ENCODE data around the gene GPR183. TPM values are rescaled to one million over a fixed set of nuclear protein-coding genes. Genes with fewer than 3 reads are reported as not detected.

Gene GPR183
- total RNA-seq, 1 donor from 2014 or later, result 0.71 TPM

DNA sequence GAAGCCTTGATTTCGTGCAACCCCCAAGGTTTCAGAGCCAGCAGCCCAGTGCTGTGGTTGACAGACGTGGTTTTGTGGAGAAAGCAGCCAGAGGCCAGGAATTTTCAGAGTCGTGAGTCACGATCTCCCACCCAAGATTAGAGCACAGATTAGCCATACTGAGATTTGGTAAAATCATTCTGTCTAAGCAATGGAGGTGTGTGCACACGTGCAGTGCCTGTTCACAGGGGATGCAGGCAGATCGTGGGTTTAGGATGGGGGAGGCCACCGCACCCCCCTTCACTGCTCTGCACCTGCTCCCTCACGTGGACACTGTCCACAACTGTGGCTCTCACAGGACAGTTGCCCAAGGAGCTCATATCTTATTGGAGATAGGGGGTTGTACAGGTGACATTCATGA is 46.6 kb upstream of the GPR183 start:
- DNase-seq (ENCODE audit: low read depth), result no peak
- TF ChIP-seq, protein P1, sequence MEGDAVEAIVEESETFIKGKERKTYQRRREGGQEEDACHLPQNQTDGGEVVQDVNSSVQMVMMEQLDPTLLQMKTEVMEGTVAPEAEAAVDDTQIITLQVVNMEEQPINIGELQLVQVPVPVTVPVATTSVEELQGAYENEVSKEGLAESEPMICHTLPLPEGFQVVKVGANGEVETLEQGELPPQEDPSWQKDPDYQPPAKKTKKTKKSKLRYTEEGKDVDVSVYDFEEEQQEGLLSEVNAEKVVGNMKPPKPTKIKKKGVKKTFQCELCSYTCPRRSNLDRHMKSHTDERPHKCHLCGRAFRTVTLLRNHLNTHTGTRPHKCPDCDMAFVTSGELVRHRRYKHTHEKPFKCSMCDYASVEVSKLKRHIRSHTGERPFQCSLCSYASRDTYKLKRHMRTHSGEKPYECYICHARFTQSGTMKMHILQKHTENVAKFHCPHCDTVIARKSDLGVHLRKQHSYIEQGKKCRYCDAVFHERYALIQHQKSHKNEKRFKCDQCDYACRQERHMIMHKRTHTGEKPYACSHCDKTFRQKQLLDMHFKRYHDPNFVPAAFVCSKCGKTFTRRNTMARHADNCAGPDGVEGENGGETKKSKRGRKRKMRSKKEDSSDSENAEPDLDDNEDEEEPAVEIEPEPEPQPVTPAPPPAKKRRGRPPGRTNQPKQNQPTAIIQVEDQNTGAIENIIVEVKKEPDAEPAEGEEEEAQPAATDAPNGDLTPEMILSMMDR (IDR thresholded peaks at IDR 0.05; ENCODE audit: insufficient read depth, low read length, poor library complexity, severe bottlenecking), result no peak
- no peaks in the 10 kb centered on the region for H3K36me3 ChIP-seq (ENCODE audit: control insufficient read depth, insufficient read depth, low read length)
- no peak overlapping the region for H3K4me3 ChIP-seq (ENCODE audit: low read depth, low read length)
- H3K27me3 ChIP-seq (ENCODE audit: control insufficient read depth, insufficient read depth, low read length), result no peaks in the 10 kb centered on the region

DNA sequence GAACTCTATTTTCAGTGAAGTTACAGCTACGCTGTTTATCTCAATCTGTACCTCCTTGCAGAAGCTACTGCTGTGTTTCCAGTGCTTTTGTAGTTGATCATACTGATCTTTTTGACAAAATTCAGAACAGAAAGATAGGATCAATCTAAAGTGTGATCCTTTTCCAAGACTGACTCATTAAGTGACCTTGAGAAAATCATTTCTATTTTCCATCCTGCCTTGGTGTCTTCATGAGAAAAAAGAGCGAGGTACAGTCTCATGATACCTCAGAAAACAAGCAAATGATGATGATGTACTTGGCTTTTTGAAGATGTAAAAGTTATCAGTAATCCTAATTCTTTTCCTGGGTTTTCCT is 46.0 kb upstream of the GPR183 start:
- no peaks in the 10 kb centered on the region for H3K36me3 ChIP-seq (ENCODE audit: control insufficient read depth, insufficient read depth, low read length)
- H3K4me3 ChIP-seq (ENCODE audit: low read depth, low read length), result no peak overlapping the region
- H3K27me3 ChIP-seq (ENCODE audit: control insufficient read depth, insufficient read depth, low read length), result no peaks in the 10 kb centered on the region
- DNase-seq (ENCODE audit: low read depth), result no peak
- TF ChIP-seq, protein P1 (IDR thresholded peaks at IDR 0.05; ENCODE audit: insufficient read depth, low read length, poor library complexity, severe bottlenecking), result no peak

DNA sequence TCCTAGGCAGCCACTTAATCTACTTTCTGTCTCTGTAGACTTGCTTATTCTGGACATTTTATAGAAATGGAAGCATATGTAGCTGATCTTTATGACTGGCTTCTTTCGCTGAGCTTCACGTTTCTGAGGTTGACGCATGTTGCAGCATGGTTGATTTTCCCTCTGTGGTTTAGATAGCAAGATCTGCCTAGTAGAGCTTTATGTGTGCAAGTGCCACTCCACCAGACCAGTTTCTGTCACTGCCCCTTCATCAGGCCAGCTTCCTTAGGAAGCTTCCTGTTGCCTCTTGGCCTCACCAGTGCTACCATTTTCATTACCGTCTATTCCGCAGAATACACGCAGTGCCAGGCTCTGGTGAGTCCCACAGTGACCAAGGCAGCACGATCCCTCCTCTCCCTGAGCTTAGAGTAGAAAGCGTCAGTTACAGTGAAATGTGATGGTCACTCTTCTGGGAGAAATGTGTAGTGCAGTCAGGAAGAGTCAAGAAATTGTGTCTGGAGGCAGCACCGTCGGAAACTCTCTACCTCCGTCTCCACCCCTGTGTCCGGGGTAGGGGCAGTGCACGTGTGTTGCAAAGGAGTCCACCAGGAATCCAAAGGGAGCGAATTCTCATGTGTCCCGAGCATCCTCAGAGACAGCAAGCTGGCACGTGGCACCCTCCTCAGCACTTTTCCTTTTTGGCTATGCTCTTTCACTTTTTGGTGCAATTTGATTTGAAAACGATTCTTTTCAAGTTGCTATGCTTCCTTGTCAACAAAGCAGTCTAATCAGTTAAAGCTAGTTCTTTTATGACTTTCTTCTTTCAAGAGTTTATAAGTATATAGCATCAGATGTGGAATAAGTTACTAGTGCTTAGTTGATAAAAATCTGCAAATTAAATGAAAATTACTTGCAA is 45.4 kb upstream of the GPR183 start:
- TF ChIP-seq, protein P1 (IDR thresholded peaks at IDR 0.05; ENCODE audit: insufficient read depth, low read length, poor library complexity, severe bottlenecking), result no peak
- Histone ChIP-seq H3K4me3 (ENCODE audit: low read depth, low read length) (no peak overlapping the region), H3K36me3 (ENCODE audit: control insufficient read depth, insufficient read depth, low read length) (no peaks in the 10 kb centered on the region), H3K27me3 (ENCODE audit: control insufficient read depth, insufficient read depth, low read length) (no peaks in the 10 kb centered on the region)
- no peak for DNase-seq (ENCODE audit: low read depth)

DNA sequence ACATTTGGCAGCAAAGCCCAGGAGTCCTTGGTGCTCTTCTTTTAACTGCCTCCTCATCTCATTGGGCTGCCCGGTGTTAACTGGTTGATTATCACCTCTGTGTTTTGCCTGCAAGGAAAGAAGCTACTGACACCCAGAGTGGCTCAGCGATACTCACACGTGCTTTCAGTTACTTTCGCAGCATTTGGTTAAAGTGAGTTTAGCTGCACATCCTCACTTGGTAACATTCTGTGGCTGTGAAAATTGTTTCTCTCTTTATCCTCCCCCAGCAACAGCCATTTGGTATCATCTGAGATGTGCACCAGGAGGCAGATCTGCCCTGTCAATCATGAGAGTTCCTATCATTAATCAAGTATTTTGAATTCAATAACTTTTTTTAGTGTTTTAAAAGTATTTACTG is 44.6 kb upstream of the GPR183 start:
- H3K36me3 ChIP-seq (ENCODE audit: control insufficient read depth, insufficient read depth, low read length), result no peaks in the 10 kb centered on the region
- no peaks in the 10 kb centered on the region for H3K27me3 ChIP-seq (ENCODE audit: control insufficient read depth, insufficient read depth, low read length)
- H3K4me3 ChIP-seq (ENCODE audit: low read depth, low read length), result no peak overlapping the region
- TF ChIP-seq, protein P1 (IDR thresholded peaks at IDR 0.05; ENCODE audit: insufficient read depth, low read length, poor library complexity, severe bottlenecking), result no peak
- DNase-seq (ENCODE audit: low read depth), result no peak

DNA sequence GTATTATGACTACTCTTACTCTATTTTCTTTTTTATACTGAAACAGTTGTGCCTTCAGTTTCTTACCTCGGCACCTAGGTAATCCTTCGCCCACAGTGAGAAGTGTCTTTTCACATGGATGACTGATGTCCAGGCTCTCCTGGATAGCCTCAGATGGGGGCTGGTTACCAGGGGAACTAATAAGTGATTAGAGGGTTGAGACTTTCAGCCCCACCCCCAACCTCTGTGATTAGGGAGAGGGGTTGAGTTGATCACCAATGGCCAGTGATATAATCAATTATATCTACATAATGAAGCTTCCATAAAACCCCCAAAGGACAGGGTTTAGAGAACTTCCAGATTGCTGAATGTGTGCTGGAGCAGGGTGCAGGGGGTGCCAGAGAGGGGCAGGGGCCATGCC is 43.0 kb upstream of the GPR183 start:
- TF ChIP-seq, protein P1 (IDR thresholded peaks at IDR 0.05; ENCODE audit: insufficient read depth, low read length, poor library complexity, severe bottlenecking), result no peak
- Histone ChIP-seq H3K27me3 (ENCODE audit: control insufficient read depth, insufficient read depth, low read length) (no peaks in the 10 kb centered on the region), H3K36me3 (ENCODE audit: control insufficient read depth, insufficient read depth, low read length) (no peaks in the 10 kb centered on the region), H3K4me3 (ENCODE audit: low read depth, low read length) (no peak overlapping the region)
- no peak for DNase-seq (ENCODE audit: low read depth)

Measured in kidney epithelial cell (primary cell).